ENCODE results near the gene CLRN3. TPM values are rescaled to one million over a fixed set of nuclear protein-coding genes. Genes with fewer than 3 reads are reported as not detected.

The CLRN3 gene
- polyA plus RNA-seq, 1 donor = not detected

- DNase-seq (ENCODE audit: low read depth) = no peak
Measured at GRCh38 chr10:127899766-127900387, 7.1 kb upstream of the CLRN3 start.

GRCh38 chr10:127897177-127897576 is 4.4 kb upstream of the CLRN3 start:
- DNase-seq (ENCODE audit: low read depth) = no peak

GRCh38 chr10:127896590-127896989 is 3.8 kb upstream of the CLRN3 start:
- DNase-seq (ENCODE audit: low read depth) = no peak

- DNase-seq (ENCODE audit: low read depth) = no peak
Measured at GRCh38 chr10:127894146-127894545, 1.4 kb upstream of the CLRN3 start.

- no peak for DNase-seq (ENCODE audit: low read depth)
Measured at GRCh38 chr10:127890832-127891334, 1.9 kb downstream of the CLRN3 start.

GRCh38 chr10:127890216-127890615 is 2.5 kb downstream of the CLRN3 start:
- no peak for DNase-seq (ENCODE audit: low read depth)

- DNase-seq (ENCODE audit: low read depth) = no peak
Measured at GRCh38 chr10:127889605-127890195, 3.0 kb downstream of the CLRN3 start.

GRCh38 chr10:127888521-127889312 is 4.0 kb downstream of the CLRN3 start:
- DNase-seq (ENCODE audit: low read depth) = no peak

- no peak for DNase-seq (ENCODE audit: low read depth)
Measured at GRCh38 chr10:127887541-127888415, 5.0 kb downstream of the CLRN3 start.

GRCh38 chr10:127886371-127887051 is 6.2 kb downstream of the CLRN3 start:
- DNase-seq (ENCODE audit: low read depth) = no peak

- no peak for DNase-seq (ENCODE audit: low read depth)
Measured at GRCh38 chr10:127884501-127884900, 8.2 kb downstream of the CLRN3 start.

- DNase-seq (ENCODE audit: low read depth) = no peak
Measured at GRCh38 chr10:127883516-127883915, 9.2 kb downstream of the CLRN3 start.

- DNase-seq (ENCODE audit: low read depth) = no peak
Measured at GRCh38 chr10:127882801-127883459, 9.8 kb downstream of the CLRN3 start.

GRCh38 chr10:127882391-127882790 is 10.3 kb downstream of the CLRN3 start:
- DNase-seq (ENCODE audit: low read depth) = no peak

GRCh38 chr10:127881262-127881661 is 11.5 kb downstream of the CLRN3 start:
- no peak for DNase-seq (ENCODE audit: low read depth)

GRCh38 chr10:127880557-127880956 is 12.2 kb downstream of the CLRN3 start:
- no peak for DNase-seq (ENCODE audit: low read depth)

GRCh38 chr10:127878475-127879055 is 14.2 kb downstream of the CLRN3 start:
- no peak for DNase-seq (ENCODE audit: low read depth)

- no peak for DNase-seq (ENCODE audit: low read depth)
Measured at GRCh38 chr10:127877699-127878098, 15.0 kb downstream of the CLRN3 start.

- no peak for DNase-seq (ENCODE audit: low read depth)
Measured at GRCh38 chr10:127877116-127877515, 15.6 kb downstream of the CLRN3 start.

- no peak for DNase-seq (ENCODE audit: low read depth)
Measured at GRCh38 chr10:127875916-127876315, 16.8 kb downstream of the CLRN3 start.
